Testis (tissue), 3 donors: ENCODE measurements around the gene COL4A6. TPM values are rescaled to one million over a fixed set of nuclear protein-coding genes. Genes with fewer than 3 reads are reported as not detected.

Source experiments
- DNase-seq: peaks from one replicate; pipeline ENCODE4 v3.0.0-alpha.2; 2019
- H3K27ac ChIP-seq, 2 donors: fragments of 200-600 bp; sonication (generic); one replicate each; pipeline ENCODE4 v1.5.1; 2019
- H3K27me3 ChIP-seq: fragments of 200-600 bp; sonication (generic); one replicate; pipeline ENCODE4 v1.5.1; 2019
- H3K36me3 ChIP-seq: fragments of 200-600 bp; sonication (generic); one replicate; pipeline ENCODE4 v1.5.1; 2017; ENCODE audit warnings: low read depth; ENCODE audit errors: missing control alignments
- H3K4me1 ChIP-seq: fragments of 200-600 bp; sonication (generic); one replicate; pipeline ENCODE4 v1.5.1; 2019
- H3K4me3 ChIP-seq, 2 donors: fragments of 200-600 bp; sonication (generic); one replicate each; pipeline ENCODE4 v1.5.1; 2017 to 2019
- H3K9me3 ChIP-seq: fragments of 200-600 bp; sonication (generic); one replicate; pipeline ENCODE4 v1.5.1; 2017
- POLR2A ChIP-seq: fragments of 450-650 bp; IDR thresholded peaks from one replicate; pipeline ENCODE4 v1.6.1; 2017; ENCODE audit warnings: antibody characterized with exemption, mild to moderate bottlenecking, moderate library complexity
- WGBS, 2 donors: methylation state at CpG; one replicate each; pipeline ENCODE4 v1.1.5; 2018; 5-methylcytosine and 5-hydroxymethylcytosine counted together
- intact Hi-C: fragments of 100-400 bp; cut with DNase I; formaldehyde crosslinking; loops from one replicate; pipeline ENCODE4 v1.15.1; 2023; ENCODE audit warnings: low total_unique reads
- polyA plus RNA-seq: library from polyadenylated mRNA; stranded (reverse); fragments of 350-450 nt; fragmentation: Illumina TruSeq; extraction: RNeasy Lipid Tissue Mini Kit (QIAGEN cat#74804); gene quantifications from one replicate; pipeline ENCODE4 v1.2.3, GENCODE V29; 2014; ENCODE audit warnings: low read depth, low replicate concordance; ENCODE audit not compliant: insufficient read depth
- total RNA-seq, 2 donors: library from RNA; depleted of rRNA; stranded (reverse); fragments of >200 nt; gene quantifications; one replicate each; pipeline ENCODE4 v1.2.3, GENCODE V29; 2016
- TF ChIP-seq, protein P1 (sequence below), 3 experiments: fragments of 450-650 bp in 2 of 3; fragments of 200-600 bp in 1 of 3; sonication (generic) in 1 of 3; IDR thresholded peaks; one replicate each; pipeline ENCODE4 v1.5.1; 2016 to 2019; ENCODE audit warnings: antibody characterized with exemption in 3 of 3, mild to moderate bottlenecking in 2 of 3, moderate library complexity in 1 of 3

Gene COL4A6
- total and polyA plus RNA-seq, 3 donors from 2014 or later = 2.4 to 4.9 (median 3.5) TPM

- H3K4me1 ChIP-seq = no peaks in the 10 kb centered on the region
- 94% methylated on average over 4 of the region's 4 CpGs for WGBS, 2 donors
- no peaks in the 10 kb centered on the region for H3K27me3 ChIP-seq
- H3K27ac ChIP-seq = no peak overlapping the region
- no peaks in the 10 kb centered on the region for H3K36me3 ChIP-seq
- no peak for TF ChIP-seq POLR2A
- TF ChIP-seq, protein P1, sequence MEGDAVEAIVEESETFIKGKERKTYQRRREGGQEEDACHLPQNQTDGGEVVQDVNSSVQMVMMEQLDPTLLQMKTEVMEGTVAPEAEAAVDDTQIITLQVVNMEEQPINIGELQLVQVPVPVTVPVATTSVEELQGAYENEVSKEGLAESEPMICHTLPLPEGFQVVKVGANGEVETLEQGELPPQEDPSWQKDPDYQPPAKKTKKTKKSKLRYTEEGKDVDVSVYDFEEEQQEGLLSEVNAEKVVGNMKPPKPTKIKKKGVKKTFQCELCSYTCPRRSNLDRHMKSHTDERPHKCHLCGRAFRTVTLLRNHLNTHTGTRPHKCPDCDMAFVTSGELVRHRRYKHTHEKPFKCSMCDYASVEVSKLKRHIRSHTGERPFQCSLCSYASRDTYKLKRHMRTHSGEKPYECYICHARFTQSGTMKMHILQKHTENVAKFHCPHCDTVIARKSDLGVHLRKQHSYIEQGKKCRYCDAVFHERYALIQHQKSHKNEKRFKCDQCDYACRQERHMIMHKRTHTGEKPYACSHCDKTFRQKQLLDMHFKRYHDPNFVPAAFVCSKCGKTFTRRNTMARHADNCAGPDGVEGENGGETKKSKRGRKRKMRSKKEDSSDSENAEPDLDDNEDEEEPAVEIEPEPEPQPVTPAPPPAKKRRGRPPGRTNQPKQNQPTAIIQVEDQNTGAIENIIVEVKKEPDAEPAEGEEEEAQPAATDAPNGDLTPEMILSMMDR (IDR thresholded peaks at IDR 0.05) = no peak
- H3K9me3 ChIP-seq = no peaks in the 10 kb centered on the region
- no peak for DNase-seq
- intact Hi-C loops = no loop called here
- H3K4me3 ChIP-seq = no peak overlapping the region
Observed at GRCh38 chrX:108127152-108127551, 311.1 kb downstream of the COL4A6 start.

DNA sequence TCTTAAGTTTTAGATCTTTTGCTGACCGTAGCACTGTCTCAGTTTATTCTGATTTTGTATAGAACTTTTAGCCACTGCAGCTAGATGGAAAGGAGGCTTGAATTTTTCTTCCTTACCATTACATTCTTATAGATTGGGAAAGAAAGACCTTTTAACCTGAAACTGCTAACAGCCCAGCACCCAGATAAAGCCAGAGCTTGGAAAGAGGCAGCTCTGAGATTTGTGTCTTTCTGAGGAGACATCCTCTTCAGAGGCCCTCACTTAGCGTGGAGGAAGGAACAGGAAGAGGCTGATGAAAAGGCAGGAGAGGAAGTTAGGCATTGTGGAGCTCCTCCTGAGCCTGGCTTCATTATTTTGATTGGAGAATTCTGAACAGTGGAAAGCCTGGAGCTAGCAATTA is 311.6 kb downstream of the COL4A6 start:
- intact Hi-C loops = no loop called here
- no peak for TF ChIP-seq POLR2A
- TF ChIP-seq, protein P1 (IDR thresholded peaks at IDR 0.05) = no peak

DNA sequence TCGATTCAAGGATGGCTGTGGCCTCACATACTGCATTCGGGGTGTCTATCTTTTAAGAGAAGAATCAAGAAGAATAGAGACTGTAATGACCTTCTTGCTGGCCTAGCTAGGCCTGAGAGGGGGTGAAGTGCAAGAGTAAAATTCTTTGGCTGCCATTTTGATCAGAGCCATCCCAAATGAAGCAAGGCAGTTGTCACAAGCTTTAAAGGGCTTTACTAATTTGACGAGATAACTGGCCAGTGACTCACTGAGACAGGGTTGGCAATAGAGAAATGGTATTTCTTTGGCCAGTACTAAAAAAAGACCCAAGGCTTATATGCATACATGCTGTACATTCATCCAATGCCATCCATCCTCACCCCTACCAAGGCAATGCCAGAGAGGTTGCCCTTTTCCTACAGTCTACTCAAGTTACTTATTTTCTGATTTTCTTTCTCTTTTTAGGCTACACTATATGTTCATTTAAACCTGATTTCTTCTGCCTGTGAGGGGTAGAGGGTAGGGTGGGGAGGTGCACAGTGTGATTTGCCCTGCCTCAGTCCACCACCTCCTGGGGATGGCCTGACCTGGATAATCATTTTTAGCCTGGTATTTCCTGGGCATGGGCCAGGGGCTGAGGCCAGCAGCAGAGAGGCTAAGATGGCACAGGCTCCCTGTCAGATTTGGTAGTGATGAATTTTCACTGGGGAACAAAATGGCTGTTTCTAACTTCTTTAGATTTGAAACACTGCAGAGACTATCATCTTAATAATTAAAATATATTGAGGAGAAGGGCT is 314.4 kb downstream of the COL4A6 start:
- intact Hi-C loops = no loop called here

More for the DNA sequence above, 311.6 kb downstream of the COL4A6 start:
- no peak for DNase-seq
- Histone ChIP-seq H3K9me3 (no peaks in the 10 kb centered on the region), H3K4me3 (no peak overlapping the region), H3K27me3 (no peaks in the 10 kb centered on the region), H3K4me1 (no peaks in the 10 kb centered on the region), H3K36me3 (no peaks in the 10 kb centered on the region), H3K27ac (no peak overlapping the region)
- 94% methylated on average over 2 of the region's 2 CpGs for WGBS, 2 donors

DNA sequence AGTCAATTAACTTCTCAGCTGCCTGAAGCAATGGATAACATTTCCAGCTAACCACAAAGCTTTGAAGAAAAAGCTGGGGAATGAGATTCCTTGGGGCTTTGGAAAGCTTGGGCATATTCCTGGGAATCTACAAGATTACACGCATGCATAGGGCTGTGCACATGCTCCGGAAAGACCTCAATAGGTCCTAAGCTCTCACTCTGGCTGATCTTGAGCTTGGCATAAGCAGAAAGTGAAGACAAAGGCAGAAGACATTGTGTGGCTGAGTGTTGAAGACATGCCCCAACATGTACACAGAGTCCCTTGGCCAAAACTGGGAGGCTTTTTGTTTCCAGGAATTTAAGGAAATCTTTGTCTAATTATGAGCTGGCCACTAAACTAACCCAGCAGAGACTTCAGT is 315.5 kb downstream of the COL4A6 start:
- TF ChIP-seq, protein P1 (IDR thresholded peaks at IDR 0.05) = no peak
- TF ChIP-seq POLR2A = no peak
- H3K36me3 ChIP-seq = no peaks in the 10 kb centered on the region
- H3K27me3 ChIP-seq = no peaks in the 10 kb centered on the region
- DNase-seq = no peak
- H3K27ac ChIP-seq = no peak overlapping the region
- no peak overlapping the region for H3K4me3 ChIP-seq
- no peaks in the 10 kb centered on the region for H3K9me3 ChIP-seq
- WGBS, 2 donors = 50 to 64% methylated on average over 1 to 2 of the region's 2 CpGs
- no peaks in the 10 kb centered on the region for H3K4me1 ChIP-seq
- intact Hi-C loops = no loop called here

More for the DNA sequence above, 314.4 kb downstream of the COL4A6 start:
- Histone ChIP-seq H3K27me3 (no peaks in the 10 kb centered on the region), H3K4me1 (no peaks in the 10 kb centered on the region), H3K9me3 (no peaks in the 10 kb centered on the region), H3K27ac (no peak overlapping the region), H3K36me3 (no peaks in the 10 kb centered on the region), H3K4me3 (no peak overlapping the region)
- DNase-seq = no peak
- TF ChIP-seq POLR2A = no peak
- 94 to 97% methylated on average over 3 of the region's 3 CpGs for WGBS, 2 donors

GRCh38 chrX:108121291-108121690 is 316.9 kb downstream of the COL4A6 start:
- TF ChIP-seq, protein P1 (IDR thresholded peaks at IDR 0.05) = no peak
- TF ChIP-seq POLR2A = no peak
- intact Hi-C loops = no loop called here
- DNase-seq = no peak
- Histone ChIP-seq H3K36me3 (no peaks in the 10 kb centered on the region), H3K27ac (no peak overlapping the region), H3K9me3 (no peaks in the 10 kb centered on the region), H3K27me3 (no peaks in the 10 kb centered on the region), H3K4me3 (no peak overlapping the region), H3K4me1 (no peaks in the 10 kb centered on the region)
- 68 to 86% methylated on average over 3 of the region's 3 CpGs for WGBS, 2 donors
